Astrocyte (in vitro differentiated cells and primary cell): ENCODE measurements around the gene GDNF. TPM values are rescaled to one million over a fixed set of nuclear protein-coding genes. Genes with fewer than 3 reads are reported as not detected.
A peak's percentile ranks its signal among the peaks of the same experiment; 100 is the strongest.

ENCODE experiments used
- DNase-seq: peaks from one replicate; pipeline ENCODE4 v3.0.0-alpha.2; 2010; ENCODE audit warnings: low read depth
- FAIRE-seq: peaks from 2 replicates; lab custom pipeline; 2011; peaks lifted over from hg19 to GRCh38; lab: Jason Lieb, UNC
- H2AFZ ChIP-seq: 2 replicates; pipeline ENCODE4 v1.6.0; 2012; ENCODE audit warnings: low read depth, low read length, inconsistent platforms
- H3K27ac ChIP-seq: 2 replicates; pipeline ENCODE4 v1.5.1; 2011; ENCODE audit warnings: low read depth, low read length, inconsistent platforms
- H3K27me3 ChIP-seq: 2 replicates; pipeline ENCODE4 v1.6.0; 2011; ENCODE audit warnings: low read length, inconsistent platforms; ENCODE audit not compliant: insufficient read depth
- H3K36me3 ChIP-seq: 2 replicates; pipeline ENCODE4 v1.5.1; 2011; ENCODE audit warnings: low read length, inconsistent platforms; ENCODE audit not compliant: insufficient read depth
- H3K4me1 ChIP-seq: 2 replicates; pipeline ENCODE4 v1.5.1; 2011; ENCODE audit warnings: low read length, inconsistent platforms; ENCODE audit not compliant: insufficient read depth
- H3K4me2 ChIP-seq: 2 replicates; pipeline ENCODE4 v1.6.0; 2012; ENCODE audit warnings: low read length, inconsistent platforms
- H3K4me3 ChIP-seq: 2 replicates; pipeline ENCODE4 v1.5.1; 2011; ENCODE audit warnings: low read depth, mild to moderate bottlenecking, low read length, inconsistent platforms; ENCODE audit not compliant: insufficient read depth
- H3K79me2 ChIP-seq: 2 replicates; pipeline ENCODE4 v1.6.0; 2012; ENCODE audit warnings: mild to moderate bottlenecking, low read length, inconsistent platforms; ENCODE audit not compliant: insufficient read depth
- H3K9ac ChIP-seq: 2 replicates; pipeline ENCODE4 v1.6.0; 2012; ENCODE audit warnings: mild to moderate bottlenecking, low read length, inconsistent platforms
- H3K9me3 ChIP-seq: 2 replicates; pipeline ENCODE4 v1.5.1; 2012; ENCODE audit warnings: low read depth, mild to moderate bottlenecking, low read length, inconsistent platforms; ENCODE audit not compliant: insufficient read depth
- H4K20me1 ChIP-seq: 2 replicates; pipeline ENCODE4 v1.6.0; 2012; ENCODE audit warnings: low read length, inconsistent platforms; ENCODE audit not compliant: insufficient read depth
- H3K27ac Mint-ChIP-seq: one replicate; pipeline ENCODE4 v1.8.0; 2021; ENCODE audit warnings: mild to moderate bottlenecking, mixed read lengths; ENCODE audit not compliant: unreplicated experiment
- H3K27me3 Mint-ChIP-seq: one replicate; pipeline ENCODE4 v1.8.0; 2021; ENCODE audit warnings: low read depth, mixed read lengths; ENCODE audit not compliant: unreplicated experiment
- H3K36me3 Mint-ChIP-seq: one replicate; pipeline ENCODE4 v1.8.0; 2021; ENCODE audit warnings: low read depth, mixed read lengths; ENCODE audit not compliant: unreplicated experiment
- H3K4me1 Mint-ChIP-seq: one replicate; pipeline ENCODE4 v1.8.0; 2021; ENCODE audit warnings: low read depth, mixed read lengths; ENCODE audit not compliant: unreplicated experiment
- H3K4me3 Mint-ChIP-seq: one replicate; pipeline ENCODE4 v1.8.0; 2021; ENCODE audit warnings: mild to moderate bottlenecking, moderate library complexity, mixed read lengths; ENCODE audit not compliant: unreplicated experiment
- H3K9me3 Mint-ChIP-seq: one replicate; pipeline ENCODE4 v1.8.0; 2021; ENCODE audit warnings: mild to moderate bottlenecking, mixed read lengths; ENCODE audit not compliant: unreplicated experiment
- CTCF ChIP-seq: IDR thresholded peaks from 2 replicates; pipeline ENCODE4 v1.5.1; 2011; ENCODE audit warnings: low read depth, mild to moderate bottlenecking, inconsistent platforms, low read length, moderate library complexity; ENCODE audit not compliant: insufficient read depth
- EZH2 ChIP-seq: IDR thresholded peaks from 2 replicates; pipeline ENCODE4 v1.6.1; 2012; ENCODE audit warnings: mild to moderate bottlenecking, low read length, inconsistent platforms; ENCODE audit not compliant: insufficient read depth
- total RNA-seq: library from RNA; stranded (reverse); gene quantifications from 2 replicates; pipeline ENCODE4 v1.2.1, GENCODE V29; 2021

GDNF gene
- total RNA-seq, 1 donor from 2014 or later, result 21.5 TPM

DNA sequence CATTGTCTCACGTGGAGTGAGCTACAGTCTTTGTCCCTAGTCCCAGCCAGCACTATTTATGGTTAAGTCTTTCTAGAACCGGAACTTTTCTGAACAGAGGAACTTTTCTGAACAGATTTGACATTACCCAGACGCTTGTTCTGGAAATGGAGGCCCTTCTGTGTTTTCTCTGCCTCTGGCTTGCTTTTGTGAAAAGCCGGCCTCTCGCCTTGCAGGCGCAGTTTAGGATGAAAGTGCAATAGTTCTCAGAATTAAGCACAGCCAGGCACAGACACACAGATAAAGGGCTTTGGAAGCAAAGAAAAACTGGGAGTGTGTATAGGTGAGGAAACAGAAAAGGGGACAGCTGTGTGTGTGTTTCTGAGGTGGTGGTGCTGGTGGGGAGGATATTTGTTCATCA, 5.9 kb downstream of the GDNF start:
- peaks cover 3% of the 10 kb centered on the region for H3K9me3 Mint-ChIP-seq
- H3K9ac ChIP-seq, result peak overlapping the region; percentile 85
- H4K20me1 ChIP-seq, result no peaks in the 10 kb centered on the region
- no peaks in the 10 kb centered on the region for H3K9me3 ChIP-seq
- no peaks in the 10 kb centered on the region for H3K27me3 Mint-ChIP-seq
- peak overlapping the region; percentile 84 for H3K4me3 Mint-ChIP-seq
- peaks cover 36% of the 10 kb centered on the region for H3K4me1 ChIP-seq
- TF ChIP-seq CTCF, result no peak
- TF ChIP-seq EZH2, result no peak
- no peak overlapping the region for H3K4me3 ChIP-seq
- peaks cover 15% of the 10 kb centered on the region for H3K27me3 ChIP-seq
- H3K36me3 ChIP-seq, result no peaks in the 10 kb centered on the region
- peaks cover 38% of the 10 kb centered on the region for H3K79me2 ChIP-seq
- FAIRE-seq (no peak), DNase-seq (no peak)
- no peak overlapping the region for H2AFZ ChIP-seq
- peak overlapping the region; percentile 82 for H3K27ac Mint-ChIP-seq
- H3K36me3 Mint-ChIP-seq, result peaks cover 18% of the 10 kb centered on the region
- peaks cover 33% of the 10 kb centered on the region for H3K4me1 Mint-ChIP-seq
- no peak overlapping the region for H3K27ac ChIP-seq
- H3K4me2 ChIP-seq, result peak overlapping the region; percentile 93

GRCh38 chr5:37831821-37832534, 7.9 kb downstream of the GDNF start:
- peaks cover 3% of the 10 kb centered on the region for H3K9me3 Mint-ChIP-seq
- H3K4me3 ChIP-seq, result no peak overlapping the region
- H3K4me2 ChIP-seq, result no peak overlapping the region
- peaks cover 18% of the 10 kb centered on the region for H3K36me3 Mint-ChIP-seq
- no peak for DNase-seq
- peaks cover 33% of the 10 kb centered on the region for H3K4me1 Mint-ChIP-seq
- no peak overlapping the region for H3K9ac ChIP-seq
- H3K27ac Mint-ChIP-seq, result no peak overlapping the region
- H3K4me1 ChIP-seq, result peaks cover 25% of the 10 kb centered on the region
- H3K4me3 Mint-ChIP-seq, result no peak overlapping the region
- no peaks in the 10 kb centered on the region for H4K20me1 ChIP-seq
- no peak for FAIRE-seq
- no peaks in the 10 kb centered on the region for H3K36me3 ChIP-seq
- no peaks in the 10 kb centered on the region for H3K27me3 Mint-ChIP-seq
- TF ChIP-seq CTCF, result no peak
- no peak for TF ChIP-seq EZH2
- peaks cover 28% of the 10 kb centered on the region for H3K79me2 ChIP-seq
- H3K27me3 ChIP-seq, result peaks cover 6% of the 10 kb centered on the region
- H2AFZ ChIP-seq, result no peak overlapping the region
- H3K9me3 ChIP-seq, result no peaks in the 10 kb centered on the region
- H3K27ac ChIP-seq, result no peak overlapping the region

GRCh38 chr5:37830348-37830747, 9.5 kb downstream of the GDNF start:
- Mint-ChIP-seq H3K27me3 (no peaks in the 10 kb centered on the region), H3K4me1 (peaks cover 36% of the 10 kb centered on the region), H3K36me3 (peaks cover 23% of the 10 kb centered on the region), H3K27ac (no peak overlapping the region), H3K9me3 (peaks cover 3% of the 10 kb centered on the region), H3K4me3 (no peak overlapping the region)
- Histone ChIP-seq H4K20me1 (no peaks in the 10 kb centered on the region), H3K27ac (no peak overlapping the region), H3K79me2 (peaks cover 14% of the 10 kb centered on the region), H3K4me3 (no peak overlapping the region), H3K36me3 (no peaks in the 10 kb centered on the region), H3K9me3 (no peaks in the 10 kb centered on the region), H3K27me3 (no peaks in the 10 kb centered on the region), H3K4me1 (peaks cover 13% of the 10 kb centered on the region), H2AFZ (no peak overlapping the region), H3K9ac (no peak overlapping the region), H3K4me2 (no peak overlapping the region)
- DNase-seq (no peak), FAIRE-seq (no peak)
- no peak for TF ChIP-seq CTCF
- TF ChIP-seq EZH2, result no peak
